GM18505 (cell line): Measurements from ENCODE around the gene HCAR2.
"Not testable (repeated sequence)": the region's sequence is repeated elsewhere in the genome, so short reads cannot be mapped to it uniquely, and the experiment has no call there.

Experiments used
- ATAC-seq: cut with Tn5 transposase; IDR thresholded peaks from one replicate; pipeline ENCODE4 v1.9.1; 2021; ENCODE audit not compliant: unreplicated experiment
- POLR2A ChIP-seq: IDR thresholded peaks from 4 replicates; pipeline ENCODE4 v1.6.1; 2011; ENCODE audit warnings: borderline replicate concordance; ENCODE audit not compliant: insufficient read depth, insufficient read length; ENCODE audit errors: extremely low read depth

The HCAR2 gene

GRCh38 chr12:122691566-122691965, 11.6 kb downstream of the HCAR2 start:
- ATAC-seq = no peak
- no peak for TF ChIP-seq POLR2A

- TF ChIP-seq POLR2A = no peak
- ATAC-seq = no peak
Measured at GRCh38 chr12:122688291-122688690, 14.9 kb downstream of the HCAR2 start.

- ATAC-seq = no peak
- no peak for TF ChIP-seq POLR2A
Measured at GRCh38 chr12:122687086-122687485, 16.1 kb downstream of the HCAR2 start.

- TF ChIP-seq POLR2A = no peak
- ATAC-seq = no peak
Measured at GRCh38 chr12:122686538-122686937, 16.6 kb downstream of the HCAR2 start.

GRCh38 chr12:122684297-122684813, 18.8 kb downstream of the HCAR2 start:
- no peak for ATAC-seq
- no peak for TF ChIP-seq POLR2A

- no peak for TF ChIP-seq POLR2A
- no peak for ATAC-seq
Measured at GRCh38 chr12:122681814-122682213, 21.3 kb downstream of the HCAR2 start.

- not testable (repeated sequence) for ATAC-seq
Measured at GRCh38 chr12:122680989-122681388, 22.2 kb downstream of the HCAR2 start.

GRCh38 chr12:122676781-122677180, 26.4 kb downstream of the HCAR2 start:
- ATAC-seq = not testable (repeated sequence)

GRCh38 chr12:122676015-122676414, 27.1 kb downstream of the HCAR2 start:
- not testable (repeated sequence) for ATAC-seq

- no peak for TF ChIP-seq POLR2A
- no peak for ATAC-seq
Measured at GRCh38 chr12:122672515-122672914, 30.6 kb downstream of the HCAR2 start.

- no peak for ATAC-seq
Measured at GRCh38 chr12:122669397-122670070, 33.6 kb downstream of the HCAR2 start.

GRCh38 chr12:122668268-122668667, 34.9 kb downstream of the HCAR2 start:
- no peak for ATAC-seq
- TF ChIP-seq POLR2A = no peak

More at GRCh38 chr12:122669397-122670070, 33.6 kb downstream of the HCAR2 start:
- no peak for TF ChIP-seq POLR2A

- no peak for TF ChIP-seq POLR2A
Measured at GRCh38 chr12:122665759-122666158, 37.4 kb downstream of the HCAR2 start.

GRCh38 chr12:122665349-122665748, 37.8 kb downstream of the HCAR2 start:
- no peak for TF ChIP-seq POLR2A

More at GRCh38 chr12:122665759-122666158, 37.4 kb downstream of the HCAR2 start:
- ATAC-seq = no peak

GRCh38 chr12:122661938-122662337, 41.2 kb downstream of the HCAR2 start:
- no peak for ATAC-seq
- no peak for TF ChIP-seq POLR2A

More at GRCh38 chr12:122665349-122665748, 37.8 kb downstream of the HCAR2 start:
- no peak for ATAC-seq
